Thyroid gland (tissue), 4 donors: ENCODE data around the gene SCAF4. TPM values are rescaled to one million over a fixed set of nuclear protein-coding genes. Genes with fewer than 3 reads are reported as not detected.

Source experiments
- DNase-seq, 2 donors: peaks; one replicate each; pipeline ENCODE4 v3.0.0-alpha.2; 2019
- H3K27ac ChIP-seq, 3 donors: fragments of 200-600 bp; sonication (generic); 1 replicate in 2 of 3; 2 replicates in 1 of 3; pipeline ENCODE4 v1.5.1; 2016 to 2019; ENCODE audit warnings: mild to moderate bottlenecking in 1 of 3, moderate library complexity in 1 of 3
- H3K27me3 ChIP-seq: fragments of 200-600 bp; sonication (generic); one replicate; pipeline ENCODE4 v1.5.1; 2019
- H3K36me3 ChIP-seq, 2 donors: fragments of 200-600 bp; sonication (generic); one replicate each; pipeline ENCODE4 v1.5.1; 2016 to 2019
- H3K4me1 ChIP-seq, 2 donors: fragments of 200-600 bp; sonication (generic); one replicate each; pipeline ENCODE4 v1.5.1; 2017 to 2019
- H3K4me3 ChIP-seq, 3 donors: fragments of 200-600 bp; sonication (generic); replicated peaks in 1 of 3; 1 replicate in 2 of 3; 2 replicates in 1 of 3; pipeline ENCODE4 v1.5.1; 2016; ENCODE audit warnings: mild to moderate bottlenecking in 1 of 3
- H3K9me3 ChIP-seq: fragments of 200-600 bp; sonication (generic); one replicate; pipeline ENCODE4 v1.5.1; 2017
- CTCF ChIP-seq, 6 experiments: fragments of 200-600 bp in 3 of 6; fragments of 450-650 bp in 3 of 6; sonication (generic) in 3 of 6; IDR thresholded peaks; one replicate each; pipeline ENCODE4 v1.5.1; 2016 to 2019; ENCODE audit warnings: antibody characterized with exemption in 6 of 6, mild to moderate bottlenecking in 2 of 6, inconsistent platforms in 1 of 6, moderate library complexity in 1 of 6
- POLR2A ChIP-seq, 2 donors: fragments of 450-650 bp; IDR thresholded peaks; one replicate each; pipeline ENCODE4 v1.6.1; 2017; ENCODE audit warnings: antibody characterized with exemption in 2 of 2, mild to moderate bottlenecking in 2 of 2, moderate library complexity in 1 of 2
- WGBS, 2 donors: methylation state at CpG; one replicate each; pipeline ENCODE4 v1.1.5; 2017; 5-methylcytosine and 5-hydroxymethylcytosine counted together
- intact Hi-C: fragments of 100-400 bp; cut with DNase I; formaldehyde crosslinking; loops from one replicate; pipeline ENCODE4 v1.15.1; 2023
- total RNA-seq, 4 donors: library from RNA; depleted of rRNA; stranded (reverse); fragments of >200 nt; gene quantifications; one replicate each; pipeline ENCODE4 v1.2.3, GENCODE V29; 2016

SCAF4 gene
- total RNA-seq, 4 donors from 2014 or later = 13.0 to 27.4 (median 18.7) TPM

- intact Hi-C loops = no loop called here
- TF ChIP-seq CTCF (IDR thresholded peaks at IDR 0.05) (no peak), POLR2A (IDR thresholded peaks at IDR 0.05) (no peak)
- H3K27me3 ChIP-seq = no peaks in the 10 kb centered on the region
- H3K4me3 ChIP-seq = no peak overlapping the region
- 89 to 94% methylated on average over 2 of the region's 2 CpGs for WGBS, 2 donors
- H3K27ac ChIP-seq = no peak overlapping the region
- peaks cover 27 to 28% of the 10 kb centered on the region in 2 donors for H3K4me1 ChIP-seq
- no peak for DNase-seq
- H3K9me3 ChIP-seq = no peaks in the 10 kb centered on the region
- no peaks in the 10 kb centered on the region for H3K36me3 ChIP-seq
Measured at GRCh38 chr21:31728191-31728590, 3.7 kb downstream of the SCAF4 start.

GRCh38 chr21:31727181-31727580, 4.7 kb downstream of the SCAF4 start:
- H3K27me3 ChIP-seq = no peaks in the 10 kb centered on the region
- no peaks in the 10 kb centered on the region for H3K9me3 ChIP-seq
- H3K4me1 ChIP-seq = peaks cover 20 to 22% of the 10 kb centered on the region in 2 donors
- H3K27ac ChIP-seq = no peak overlapping the region
- intact Hi-C loops = no loop called here
- DNase-seq = no peak
- TF ChIP-seq CTCF (IDR thresholded peaks at IDR 0.05) (no peak), POLR2A (IDR thresholded peaks at IDR 0.05) (no peak)
- WGBS, 2 donors = 83 to 84% methylated on average over 7 of the region's 7 CpGs
- no peaks in the 10 kb centered on the region for H3K36me3 ChIP-seq
- no peak overlapping the region for H3K4me3 ChIP-seq

GRCh38 chr21:31726407-31726806, 5.5 kb downstream of the SCAF4 start:
- peaks cover 20 to 22% of the 10 kb centered on the region in 2 donors for H3K4me1 ChIP-seq
- intact Hi-C loops = no loop called here
- TF ChIP-seq CTCF (IDR thresholded peaks at IDR 0.05) (no peak), POLR2A (IDR thresholded peaks at IDR 0.05) (no peak)
- H3K27ac ChIP-seq = no peak overlapping the region
- no peaks in the 10 kb centered on the region for H3K9me3 ChIP-seq
- H3K36me3 ChIP-seq = no peaks in the 10 kb centered on the region
- WGBS, 2 donors = 97 to 100% methylated on average over 4 of the region's 4 CpGs
- DNase-seq = no peak
- no peak overlapping the region for H3K4me3 ChIP-seq
- no peaks in the 10 kb centered on the region for H3K27me3 ChIP-seq

GRCh38 chr21:31725202-31725839, 6.6 kb downstream of the SCAF4 start:
- WGBS, 2 donors = 75 to 81% methylated on average over 6 of the region's 6 CpGs
- no peaks in the 10 kb centered on the region for H3K9me3 ChIP-seq
- no peak for DNase-seq
- H3K4me3 ChIP-seq = no peak overlapping the region
- H3K27me3 ChIP-seq = no peaks in the 10 kb centered on the region
- no peak for TF ChIP-seq CTCF (IDR thresholded peaks at IDR 0.05)
- TF ChIP-seq POLR2A (IDR thresholded peaks at IDR 0.05) = no peak
- H3K4me1 ChIP-seq = peaks cover 15 to 21% of the 10 kb centered on the region in 2 donors
- no peak overlapping the region for H3K27ac ChIP-seq
- intact Hi-C loops = no loop called here
- H3K36me3 ChIP-seq = no peaks in the 10 kb centered on the region

GRCh38 chr21:31724552-31724951, 7.4 kb downstream of the SCAF4 start:
- Histone ChIP-seq H3K4me1 (peaks cover 13 to 15% of the 10 kb centered on the region in 2 donors), H3K4me3 (no peak overlapping the region), H3K27me3 (no peaks in the 10 kb centered on the region), H3K9me3 (no peaks in the 10 kb centered on the region), H3K27ac (no peak overlapping the region), H3K36me3 (no peaks in the 10 kb centered on the region)
- intact Hi-C loops = no loop called here
- 80 to 82% methylated on average over 4 of the region's 4 CpGs for WGBS, 2 donors
- DNase-seq = no peak
- TF ChIP-seq POLR2A (IDR thresholded peaks at IDR 0.05) (no peak), CTCF (IDR thresholded peaks at IDR 0.05) (no peak)
